GM21737 (cell line): ENCODE measurements around the gene SNCAIP.

ENCODE experiments used
- ATAC-seq: cut with Tn5 transposase; IDR thresholded peaks from one replicate; pipeline ENCODE4 v1.9.1; 2021; ENCODE audit warnings: mild to moderate bottlenecking, moderate library complexity; ENCODE audit not compliant: unreplicated experiment

Gene SNCAIP

DNA sequence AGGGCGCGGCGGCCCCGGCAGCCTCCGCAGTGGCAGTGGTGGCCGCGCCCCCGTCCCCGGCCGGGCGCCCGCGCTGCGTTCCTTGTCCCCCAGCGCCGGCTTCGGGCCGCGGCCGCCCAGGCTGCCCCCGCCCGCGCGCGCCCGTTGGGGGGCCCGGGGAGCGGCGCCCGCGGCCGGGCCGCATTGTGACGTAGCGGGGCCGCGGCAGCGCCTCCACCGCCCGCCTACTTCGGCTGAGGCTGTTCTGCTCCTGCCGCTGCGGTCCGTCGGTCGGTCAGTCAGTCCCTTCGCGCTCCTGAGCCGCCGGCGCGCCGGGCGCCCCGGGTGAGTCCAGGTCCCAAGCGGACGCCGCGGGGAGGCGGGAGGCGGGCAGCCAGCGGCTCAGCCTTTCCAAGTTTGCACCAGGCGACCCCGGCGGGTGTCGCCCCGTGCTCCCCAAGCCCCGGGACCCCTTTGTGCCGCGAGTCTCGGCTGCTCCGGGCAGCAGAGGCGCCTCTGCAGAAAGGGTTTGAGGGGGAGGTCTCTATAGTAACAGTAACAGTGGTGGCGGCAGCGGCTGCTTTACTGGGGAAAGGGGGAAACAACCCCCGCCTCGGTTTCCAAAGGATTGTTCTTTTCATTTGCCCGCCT, at the start of gene SNCAIP:
SNCAIP (plus strand) TSS at position 277 of the 630 bp plus-strand sequence. CDS start 78,898 bp downstream, outside the sequence.
- ATAC-seq: no peak

- no peak for ATAC-seq
These were observed 48.5 kb upstream of the SNCAIP start for GRCh38 chr5:122263352-122264030.

DNA sequence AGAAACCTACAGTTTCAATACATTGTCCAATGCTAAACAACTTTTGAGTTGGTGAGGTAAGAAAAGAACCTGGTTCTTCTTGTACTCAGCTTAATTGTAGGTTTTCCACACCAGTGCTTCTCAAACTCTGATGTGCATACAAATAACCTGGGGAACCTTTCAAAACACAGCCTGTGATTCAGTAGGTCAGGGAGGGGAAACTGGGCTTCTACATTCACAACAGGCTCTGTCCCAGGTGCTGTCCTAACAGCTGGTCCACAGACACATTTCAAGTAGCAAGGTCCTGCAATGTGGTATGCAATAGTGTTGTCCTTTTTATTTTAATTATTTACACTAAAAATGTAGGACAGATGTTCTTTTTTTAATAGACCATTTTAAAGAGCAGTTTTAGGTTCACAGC, 47.4 kb upstream of the SNCAIP start:
- no peak for ATAC-seq

- ATAC-seq: no peak
These were observed 44.9 kb upstream of the SNCAIP start for GRCh38 chr5:122267185-122267584.

DNA sequence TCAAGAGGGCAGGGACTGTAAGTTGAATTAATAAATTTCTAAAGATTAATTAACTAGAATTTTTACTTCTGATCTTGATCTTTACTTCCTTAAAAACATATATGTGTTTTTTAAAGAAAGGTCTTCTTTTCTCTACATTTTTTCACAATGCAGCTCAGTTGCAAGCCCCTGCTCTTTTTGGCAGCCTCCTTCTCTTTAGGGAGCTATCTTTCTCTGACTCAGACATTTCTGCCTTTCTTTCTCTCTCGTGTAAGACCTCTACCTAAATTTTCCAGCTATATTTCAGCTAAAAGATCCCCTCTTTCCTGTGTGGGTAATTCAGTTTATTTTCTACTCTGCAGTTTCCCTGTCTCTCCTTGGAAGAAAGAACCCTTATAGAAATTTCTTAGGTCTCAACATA, 38.3 kb upstream of the SNCAIP start:
- ATAC-seq: no peak

DNA sequence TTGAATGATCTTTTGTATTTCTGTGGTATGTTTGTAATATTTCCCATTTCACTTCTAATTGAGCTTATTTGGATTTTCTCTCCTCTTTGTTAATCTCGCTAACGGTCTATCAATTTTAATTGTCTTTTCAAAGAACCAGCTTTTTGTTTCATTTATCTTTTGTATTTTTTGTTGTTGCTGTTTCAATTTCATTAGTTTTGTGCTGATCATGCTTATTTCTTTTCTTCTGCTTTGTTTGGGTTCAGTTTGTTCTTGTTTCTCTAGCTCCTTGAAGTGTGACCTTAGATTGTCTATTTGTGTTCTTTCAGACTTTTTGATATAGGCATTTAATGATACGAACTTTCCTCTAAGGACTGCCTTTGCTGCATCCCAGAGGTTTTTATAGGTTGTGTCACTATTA, 28.4 kb upstream of the SNCAIP start:
- ATAC-seq: no peak

DNA sequence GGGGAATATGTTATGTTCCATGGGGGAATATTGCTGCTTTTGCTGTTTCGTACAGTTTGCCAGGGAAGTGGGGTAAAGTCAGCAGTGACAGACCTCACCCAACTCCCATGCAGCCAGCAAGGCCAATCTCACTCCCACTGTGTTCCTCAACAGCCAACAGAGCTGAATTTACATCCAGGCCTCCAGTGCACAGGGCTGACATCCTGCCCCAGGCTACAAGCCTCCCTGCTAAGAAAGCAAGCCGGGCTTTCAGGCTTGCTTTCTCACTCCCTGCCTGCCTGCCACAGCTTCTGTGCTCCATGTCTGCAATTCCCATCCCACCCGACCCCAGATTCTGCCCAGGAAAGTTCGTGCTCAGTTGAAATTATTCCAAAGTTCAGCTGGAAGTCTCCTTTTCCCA, 25.5 kb upstream of the SNCAIP start:
- no peak for ATAC-seq

- ATAC-seq: no peak
These were observed 24.9 kb upstream of the SNCAIP start for GRCh38 chr5:122287101-122287500.

GRCh38 chr5:122291000-122291901, 20.8 kb upstream of the SNCAIP start:
- no peak for ATAC-seq

GRCh38 chr5:122292332-122292731, 19.7 kb upstream of the SNCAIP start:
- ATAC-seq: no peak

DNA sequence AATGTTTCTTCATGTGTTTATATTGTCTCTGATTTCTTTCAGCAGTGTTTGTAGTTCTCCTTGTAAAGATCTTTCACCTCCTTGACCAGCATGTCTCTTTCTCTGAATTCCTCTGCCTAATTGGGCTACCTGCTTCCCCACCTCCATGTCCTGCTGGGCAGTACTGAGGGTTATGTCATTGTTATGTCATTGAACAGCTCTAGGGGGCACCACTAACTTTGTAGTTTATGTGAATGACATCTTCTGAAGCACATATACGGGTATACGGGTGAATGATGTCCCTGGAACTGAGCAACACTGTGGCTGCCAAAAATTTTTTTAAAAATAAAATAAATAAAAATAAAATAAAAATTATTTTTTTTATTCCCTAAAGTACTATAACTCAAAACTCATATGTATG, 16.9 kb upstream of the SNCAIP start:
- ATAC-seq: no peak

GRCh38 chr5:122296871-122297270, 15.2 kb upstream of the SNCAIP start:
- no peak for ATAC-seq

DNA sequence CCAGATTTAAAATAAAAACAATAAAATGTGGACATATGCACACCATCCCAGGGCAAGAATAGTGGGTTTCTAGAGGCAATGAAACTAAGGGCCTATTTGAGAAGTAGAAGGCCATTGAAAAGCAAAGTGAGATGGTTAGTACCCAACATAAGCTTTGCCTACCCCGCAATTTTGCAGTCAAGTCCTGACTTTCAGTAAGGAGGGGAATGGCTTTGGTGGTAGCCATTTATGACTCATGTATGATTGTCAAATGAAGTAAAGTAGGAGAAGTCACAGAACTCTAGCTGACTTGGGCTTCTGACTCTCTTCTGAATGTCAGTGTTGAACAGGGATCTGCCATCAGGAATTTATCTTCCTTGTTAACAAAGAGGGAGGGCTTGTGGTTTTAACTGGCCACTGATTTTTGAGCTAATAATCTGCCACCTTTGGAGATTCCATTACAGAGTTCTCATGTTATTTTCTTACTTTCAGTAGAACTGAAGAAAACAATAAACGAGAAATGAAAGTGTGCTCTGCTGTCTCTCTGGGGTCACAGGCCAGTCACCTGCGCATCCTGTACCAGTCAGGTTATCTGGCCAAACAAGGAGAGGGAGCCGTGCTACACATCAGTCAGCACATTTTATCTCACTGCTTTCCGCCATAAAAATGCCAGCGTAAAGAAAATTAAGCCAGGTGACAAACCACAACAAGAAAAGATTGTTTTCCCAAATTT, 14.3 kb upstream of the SNCAIP start:
- ATAC-seq: peak; percentile 94

- no peak for ATAC-seq
These were observed 11.7 kb upstream of the SNCAIP start for GRCh38 chr5:122300374-122300773.

DNA sequence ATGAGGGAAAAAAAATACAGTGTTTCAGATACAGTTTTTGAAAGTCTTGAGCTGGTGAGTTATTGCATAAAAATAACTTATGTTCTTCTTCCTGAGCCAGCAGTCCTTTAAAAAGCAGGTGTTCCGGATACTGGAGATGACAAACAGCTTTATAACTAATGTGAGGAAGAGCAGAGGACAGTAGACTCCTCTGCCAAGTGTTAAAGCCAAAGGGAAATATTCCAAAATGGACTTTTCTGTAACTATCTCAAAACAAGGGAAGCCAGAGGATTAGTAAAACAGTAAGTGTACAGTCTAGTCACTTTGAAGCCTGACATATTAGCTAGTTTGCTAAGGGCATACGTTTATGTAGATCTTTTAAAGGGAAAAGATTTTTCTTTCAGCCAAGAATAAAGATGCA, 11.0 kb upstream of the SNCAIP start:
- ATAC-seq: no peak

DNA sequence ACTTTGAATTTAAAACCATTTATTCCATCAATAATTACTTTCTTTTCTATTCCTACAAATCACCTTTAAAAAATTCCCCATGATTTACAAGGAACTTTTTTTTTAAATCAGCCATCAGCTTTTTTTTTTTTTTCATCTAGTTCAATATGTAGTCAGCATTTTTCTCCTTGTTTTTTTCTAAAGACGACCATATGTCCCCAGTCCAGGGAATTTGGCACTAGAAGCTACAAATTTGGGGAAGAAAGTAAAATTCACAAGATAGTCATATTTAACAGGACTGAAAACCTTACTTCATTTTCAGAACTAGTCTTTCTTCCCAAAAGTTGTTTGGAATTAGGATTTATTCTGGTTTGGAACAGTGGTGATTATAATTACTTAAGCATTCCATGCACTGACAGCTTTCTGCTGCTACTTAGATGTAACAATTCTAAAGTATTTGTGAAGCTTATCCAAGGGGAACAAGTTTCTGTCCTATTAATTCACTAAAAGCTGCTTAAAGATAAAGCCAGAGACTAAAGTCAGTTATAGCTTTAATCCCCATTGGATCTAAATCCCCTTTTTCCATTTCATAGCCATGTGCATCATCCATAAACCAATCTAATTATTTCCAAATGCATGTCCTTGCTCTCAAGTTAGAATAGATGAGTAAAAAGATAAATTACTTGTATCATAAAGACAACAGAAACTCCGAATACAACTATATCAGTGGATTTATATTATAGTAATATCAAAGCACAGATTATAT, 7.4 kb upstream of the SNCAIP start:
- no peak for ATAC-seq

GRCh38 chr5:122306461-122306860, 5.6 kb upstream of the SNCAIP start:
- ATAC-seq: no peak

DNA sequence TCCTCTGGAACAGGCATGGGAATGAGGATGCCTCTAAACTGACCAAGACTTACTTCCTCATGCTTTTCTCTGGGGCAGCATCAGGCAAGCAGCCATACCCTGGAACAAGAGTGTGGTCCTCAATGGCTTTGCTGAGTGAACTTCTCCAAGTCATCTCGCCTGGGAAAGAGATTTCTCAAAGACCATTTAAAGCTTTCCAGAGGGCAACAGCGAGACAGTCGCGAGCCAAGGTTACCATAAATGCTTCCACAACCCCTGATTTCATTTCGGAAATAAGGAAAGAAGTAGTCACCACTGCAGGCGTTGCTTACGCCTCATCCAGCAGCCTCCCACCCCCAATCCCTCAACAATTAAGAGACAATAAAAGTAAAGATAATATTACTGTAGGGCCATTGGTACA, 1.1 kb upstream of the SNCAIP start:
- ATAC-seq: no peak

DNA sequence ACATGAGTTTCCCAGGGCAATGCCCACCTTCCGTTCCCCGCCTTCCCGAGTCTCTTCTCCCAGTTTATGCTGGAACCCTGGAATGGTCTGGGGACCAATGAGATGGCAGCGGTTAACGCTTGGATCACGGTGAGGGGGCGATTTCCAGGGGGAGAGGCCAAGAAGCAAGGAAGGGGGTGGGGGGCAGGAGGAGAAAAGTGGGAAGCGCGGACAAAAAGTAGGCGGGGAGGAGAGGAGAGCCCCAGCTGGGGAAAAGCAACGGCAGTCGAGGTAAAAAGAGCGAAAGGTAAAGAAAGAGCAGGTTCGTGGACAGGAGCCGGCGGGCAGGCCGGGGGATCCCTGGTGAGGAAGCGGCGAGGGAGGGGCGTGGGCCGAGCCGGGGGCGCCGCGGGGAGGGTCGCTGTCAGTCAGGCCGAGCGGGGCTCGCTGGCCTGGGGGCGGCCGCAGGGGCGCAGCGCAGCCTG, 508 bp upstream of the SNCAIP start:
- no peak for ATAC-seq
